Stimulated activated CD4-positive, alpha-beta T cell treated with anti-CD3 and anti-CD28 coated beads, TNF-alpha, amount 100 ng/mL, for 4 hours (primary cell): ENCODE measurements around the gene UTY.
"Not testable (repeated sequence)": the region's sequence is repeated elsewhere in the genome, so short reads cannot be mapped to it uniquely, and the experiment has no call there.

Experiments
- DNase-seq, 3 experiments: peaks; one replicate each; pipeline ENCODE4 v3.0.0-alpha.2; 2020; ENCODE audit warnings: low read depth in 3 of 3

The UTY gene

GRCh38 chrY:13299411-13299810 lies 180.4 kb downstream of the UTY start:
- DNase-seq = no peak

- no peak for DNase-seq
These were observed 183.5 kb downstream of the UTY start for GRCh38 chrY:13296176-13296890.

- no peak for DNase-seq
These were observed 184.8 kb downstream of the UTY start for GRCh38 chrY:13295026-13295425.

GRCh38 chrY:13291199-13291598 lies 188.6 kb downstream of the UTY start:
- DNase-seq = no peak

GRCh38 chrY:13282151-13283054 lies 197.4 kb downstream of the UTY start:
- not testable (repeated sequence) for DNase-seq

GRCh38 chrY:13279561-13279960 lies 200.3 kb downstream of the UTY start:
- no peak for DNase-seq

GRCh38 chrY:13271706-13272105 lies 208.1 kb downstream of the UTY start:
- DNase-seq = no peak

- DNase-seq = not testable (repeated sequence)
These were observed 225.8 kb downstream of the UTY start for GRCh38 chrY:13253941-13254440.

GRCh38 chrY:13250421-13250820 lies 229.4 kb downstream of the UTY start:
- no peak for DNase-seq

- no peak for DNase-seq
These were observed 236.1 kb downstream of the UTY start for GRCh38 chrY:13243716-13244115.

GRCh38 chrY:13233901-13234300 lies 245.9 kb downstream of the UTY start:
- DNase-seq = no peak

GRCh38 chrY:13233118-13233517 lies 246.7 kb downstream of the UTY start:
- no peak for DNase-seq

- DNase-seq = no peak
These were observed 252.4 kb downstream of the UTY start for GRCh38 chrY:13227354-13227953.

GRCh38 chrY:13210961-13211646 lies 268.7 kb downstream of the UTY start:
- DNase-seq = no peak

- no peak for DNase-seq
These were observed 274.6 kb downstream of the UTY start for GRCh38 chrY:13205214-13205613.
